Glutamatergic neuron (in vitro differentiated cells): Measurements from ENCODE around the gene TXNRD1. TPM values are rescaled to one million over a fixed set of nuclear protein-coding genes. Genes with fewer than 3 reads are reported as not detected.

Experiments used
- DNase-seq: peaks from one replicate; pipeline ENCODE4 v3.0.0; 2022
- H3K27ac Mint-ChIP-seq: one replicate; pipeline ENCODE4 v1.8.0; 2020; ENCODE audit warnings: mild to moderate bottlenecking, mixed read lengths, inconsistent platforms; ENCODE audit not compliant: unreplicated experiment
- H3K27me3 Mint-ChIP-seq: one replicate; pipeline ENCODE4 v1.8.0; 2020; ENCODE audit warnings: mild to moderate bottlenecking, moderate library complexity, mixed read lengths, inconsistent platforms; ENCODE audit not compliant: unreplicated experiment
- H3K36me3 Mint-ChIP-seq: one replicate; pipeline ENCODE4 v1.8.0; 2020; ENCODE audit warnings: mild to moderate bottlenecking, mixed read lengths, inconsistent platforms; ENCODE audit not compliant: unreplicated experiment
- H3K4me1 Mint-ChIP-seq: one replicate; pipeline ENCODE4 v1.8.0; 2020; ENCODE audit warnings: mild to moderate bottlenecking, low read depth, mixed read lengths, inconsistent platforms; ENCODE audit not compliant: unreplicated experiment
- H3K4me3 Mint-ChIP-seq: one replicate; pipeline ENCODE4 v1.8.0; 2020; ENCODE audit warnings: mild to moderate bottlenecking, mixed read lengths, inconsistent platforms; ENCODE audit not compliant: unreplicated experiment
- H3K9me3 Mint-ChIP-seq: one replicate; pipeline ENCODE4 v1.8.0; 2020; ENCODE audit warnings: mild to moderate bottlenecking, moderate library complexity, mixed read lengths, inconsistent platforms; ENCODE audit not compliant: unreplicated experiment
- CTCF ChIP-seq: fragments of 200-600 bp; sonication (generic); IDR thresholded peaks from one replicate; pipeline ENCODE4 v1.5.0; 2021; ENCODE audit not compliant: partially characterized antibody, unreplicated experiment
- total RNA-seq: library from RNA; stranded (reverse); fragmentation: NEBNext Ultra II Directional; extraction: Animal tissue kit (Norgen Biotek cat#: 25700); gene quantifications from one replicate; pipeline ENCODE4 v1.2.1, GENCODE V29; 2021; ENCODE audit not compliant: unreplicated experiment

The TXNRD1 gene
- total RNA-seq, 1 donor from 2014 or later: 81.1 TPM

- DNase-seq: no peak
- Mint-ChIP-seq H3K36me3 (no peaks in the 10 kb centered on the region), H3K4me1 (peaks cover 8% of the 10 kb centered on the region), H3K4me3 (peak overlapping the region; percentile 85), H3K9me3 (no peaks in the 10 kb centered on the region), H3K27ac (no peak overlapping the region), H3K27me3 (no peaks in the 10 kb centered on the region)
- no peak for TF ChIP-seq CTCF
Observed at GRCh38 chr12:104304261-104305009, 88.9 kb downstream of the TXNRD1 start.

GRCh38 chr12:104305349-104305748 is 89.8 kb downstream of the TXNRD1 start:
- Mint-ChIP-seq H3K27me3 (no peaks in the 10 kb centered on the region), H3K4me3 (no peak overlapping the region), H3K36me3 (no peaks in the 10 kb centered on the region), H3K27ac (no peak overlapping the region), H3K4me1 (peaks cover 8% of the 10 kb centered on the region), H3K9me3 (no peaks in the 10 kb centered on the region)
- DNase-seq: no peak
- TF ChIP-seq CTCF: no peak

- H3K27ac Mint-ChIP-seq: no peak overlapping the region
- H3K4me3 Mint-ChIP-seq: no peak overlapping the region
- H3K4me1 Mint-ChIP-seq: peaks cover 8% of the 10 kb centered on the region
- no peaks in the 10 kb centered on the region for H3K36me3 Mint-ChIP-seq
- DNase-seq: no peak
- no peak for TF ChIP-seq CTCF
- no peaks in the 10 kb centered on the region for H3K27me3 Mint-ChIP-seq
- no peaks in the 10 kb centered on the region for H3K9me3 Mint-ChIP-seq
Observed at GRCh38 chr12:104306376-104306775, 90.8 kb downstream of the TXNRD1 start.

- TF ChIP-seq CTCF: no peak
- H3K36me3 Mint-ChIP-seq: no peaks in the 10 kb centered on the region
- H3K9me3 Mint-ChIP-seq: no peaks in the 10 kb centered on the region
- DNase-seq: no peak
- H3K4me3 Mint-ChIP-seq: no peak overlapping the region
- no peak overlapping the region for H3K27ac Mint-ChIP-seq
- no peaks in the 10 kb centered on the region for H3K27me3 Mint-ChIP-seq
- H3K4me1 Mint-ChIP-seq: peaks cover 8% of the 10 kb centered on the region
Observed at GRCh38 chr12:104306943-104307654, 91.5 kb downstream of the TXNRD1 start.

GRCh38 chr12:104307655-104308000 is 92.0 kb downstream of the TXNRD1 start:
- TF ChIP-seq CTCF: no peak

More at GRCh38 chr12:104307655-104308000, 92.0 kb downstream of the TXNRD1 start:
- H3K9me3 Mint-ChIP-seq: no peaks in the 10 kb centered on the region
- H3K4me3 Mint-ChIP-seq: no peak overlapping the region
- H3K4me1 Mint-ChIP-seq: peaks cover 8% of the 10 kb centered on the region
- DNase-seq: no peak
- no peak overlapping the region for H3K27ac Mint-ChIP-seq
- no peaks in the 10 kb centered on the region for H3K36me3 Mint-ChIP-seq
- H3K27me3 Mint-ChIP-seq: no peaks in the 10 kb centered on the region
